GM10266 (cell line): ENCODE data around the gene SUGCT.

Experiments
- DNase-seq: peaks from one replicate; pipeline ENCODE4 v3.0.0; 2012; ENCODE audit errors: extremely low spot score
- TF ChIP-seq, protein P1 (sequence below): IDR thresholded peaks from 2 replicates; pipeline ENCODE4 v1.5.1; 2012; ENCODE audit warnings: mild to moderate bottlenecking, low read depth; ENCODE audit not compliant: control insufficient read depth, insufficient read depth; ENCODE audit errors: missing control alignments

The SUGCT gene

DNA sequence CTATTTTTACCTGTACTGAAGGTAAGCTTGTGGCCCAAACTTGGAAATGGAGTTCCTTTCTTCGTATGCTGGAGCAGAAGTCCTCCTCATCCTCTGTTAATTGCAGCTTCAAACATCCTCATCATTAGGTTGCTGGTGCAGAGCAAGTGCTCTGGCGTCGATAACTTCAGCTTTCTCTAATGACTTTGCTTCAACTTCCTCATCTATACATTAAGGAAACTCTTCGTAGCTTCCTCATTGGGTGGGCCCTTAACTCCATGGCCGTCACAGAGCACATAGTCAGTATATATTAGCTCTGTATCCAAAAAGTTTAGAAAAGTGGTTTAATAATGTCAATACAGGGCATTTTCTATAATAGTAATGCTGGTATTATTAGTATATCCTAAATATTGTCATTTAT, 447.7 kb downstream of the SUGCT start:
- TF ChIP-seq, protein P1, sequence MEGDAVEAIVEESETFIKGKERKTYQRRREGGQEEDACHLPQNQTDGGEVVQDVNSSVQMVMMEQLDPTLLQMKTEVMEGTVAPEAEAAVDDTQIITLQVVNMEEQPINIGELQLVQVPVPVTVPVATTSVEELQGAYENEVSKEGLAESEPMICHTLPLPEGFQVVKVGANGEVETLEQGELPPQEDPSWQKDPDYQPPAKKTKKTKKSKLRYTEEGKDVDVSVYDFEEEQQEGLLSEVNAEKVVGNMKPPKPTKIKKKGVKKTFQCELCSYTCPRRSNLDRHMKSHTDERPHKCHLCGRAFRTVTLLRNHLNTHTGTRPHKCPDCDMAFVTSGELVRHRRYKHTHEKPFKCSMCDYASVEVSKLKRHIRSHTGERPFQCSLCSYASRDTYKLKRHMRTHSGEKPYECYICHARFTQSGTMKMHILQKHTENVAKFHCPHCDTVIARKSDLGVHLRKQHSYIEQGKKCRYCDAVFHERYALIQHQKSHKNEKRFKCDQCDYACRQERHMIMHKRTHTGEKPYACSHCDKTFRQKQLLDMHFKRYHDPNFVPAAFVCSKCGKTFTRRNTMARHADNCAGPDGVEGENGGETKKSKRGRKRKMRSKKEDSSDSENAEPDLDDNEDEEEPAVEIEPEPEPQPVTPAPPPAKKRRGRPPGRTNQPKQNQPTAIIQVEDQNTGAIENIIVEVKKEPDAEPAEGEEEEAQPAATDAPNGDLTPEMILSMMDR: no peak
- DNase-seq: no peak

DNA sequence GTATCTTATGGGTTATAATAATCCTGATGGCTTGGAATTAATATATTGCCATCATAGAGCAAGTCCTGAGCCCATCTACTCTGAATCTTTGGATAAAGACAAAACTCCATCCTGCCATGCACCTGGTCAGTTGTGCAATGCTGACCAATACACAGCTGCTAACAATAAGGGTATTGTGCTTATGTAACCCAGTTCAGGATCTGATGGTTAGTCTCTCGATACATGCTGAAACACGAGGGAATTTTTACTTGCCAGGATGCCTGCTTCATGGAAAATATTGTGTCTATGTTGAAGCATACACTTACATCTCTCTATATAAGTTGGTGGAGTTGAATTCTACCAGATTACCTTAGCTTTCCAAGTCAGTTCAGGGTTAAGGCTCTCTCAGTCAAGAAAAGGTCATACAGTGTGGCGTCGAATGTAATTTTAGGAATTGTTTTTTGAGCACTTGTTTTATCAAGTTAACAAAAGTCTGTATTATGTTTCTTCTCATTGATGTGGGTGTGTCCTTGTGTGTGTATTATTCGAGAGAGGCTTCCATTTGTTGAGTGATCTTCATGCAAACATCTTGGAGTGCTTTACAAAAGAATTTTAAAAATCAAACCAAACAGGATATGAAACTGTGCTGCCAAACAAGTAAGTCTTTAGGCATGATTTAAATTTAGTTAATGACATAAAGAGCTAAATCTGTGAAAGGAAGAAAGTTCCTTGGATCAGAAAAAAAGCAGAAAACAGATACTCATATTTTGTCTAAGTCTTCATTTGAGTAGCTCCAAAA, 449.1 kb downstream of the SUGCT start:
- DNase-seq: no peak

DNA sequence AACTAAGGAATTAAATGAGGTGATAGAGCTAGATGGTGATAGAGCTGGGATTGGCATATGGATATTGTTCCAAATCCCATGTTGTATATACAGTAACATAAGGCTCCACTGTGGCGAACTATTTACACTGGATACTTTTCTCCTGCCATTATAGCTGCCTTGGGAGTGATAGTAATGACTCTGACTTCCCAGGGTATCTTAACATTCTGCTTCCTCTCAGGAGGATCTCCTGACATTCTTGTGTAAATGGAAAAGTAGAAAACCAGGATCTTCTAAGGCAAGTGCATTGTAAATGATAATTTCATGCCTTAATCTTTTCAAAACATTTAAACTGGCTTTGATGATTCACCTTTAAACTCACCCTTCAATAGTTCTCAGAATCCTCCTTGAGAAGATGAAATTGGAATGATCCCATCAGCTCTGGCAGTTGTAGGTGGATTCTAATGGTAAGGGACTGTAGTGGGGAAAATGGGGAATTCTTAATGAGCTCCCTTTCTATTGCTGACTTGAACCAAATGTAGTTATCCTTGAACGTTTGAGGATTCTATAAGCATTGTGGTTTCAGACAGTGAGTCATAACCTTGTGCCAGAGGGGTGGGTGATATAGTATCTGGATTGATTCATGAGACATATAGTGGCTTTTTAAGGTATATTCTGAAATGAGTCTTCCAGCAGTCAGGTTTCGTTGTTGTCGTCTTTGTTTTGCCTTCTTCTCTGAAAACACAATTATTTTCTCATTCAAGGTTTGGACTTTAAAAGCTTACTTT, 450.0 kb downstream of the SUGCT start:
- DNase-seq: no peak
- TF ChIP-seq, protein P1: no peak

More for the DNA sequence above, 449.1 kb downstream of the SUGCT start:
- TF ChIP-seq, protein P1: no peak

DNA sequence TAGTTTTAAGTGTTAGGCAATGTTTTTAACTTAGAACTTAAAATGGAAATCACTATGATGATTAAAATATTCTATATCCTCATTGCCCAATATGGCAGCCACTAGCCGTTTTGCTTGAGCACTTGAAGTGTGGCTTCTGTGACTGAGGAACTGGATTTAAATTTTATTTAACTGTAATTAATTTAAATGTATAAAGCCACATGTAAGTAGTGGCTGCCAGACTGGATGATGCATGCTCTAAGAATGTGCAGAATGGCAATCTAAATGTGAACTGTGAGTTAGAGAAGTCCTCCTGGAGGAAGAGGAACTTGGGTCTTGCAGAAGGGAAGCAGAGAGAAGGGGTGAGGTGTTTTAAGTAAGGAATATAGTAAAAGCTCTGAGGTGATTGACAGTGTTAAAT, 451.4 kb downstream of the SUGCT start:
- TF ChIP-seq, protein P1: no peak
- no peak for DNase-seq

DNA sequence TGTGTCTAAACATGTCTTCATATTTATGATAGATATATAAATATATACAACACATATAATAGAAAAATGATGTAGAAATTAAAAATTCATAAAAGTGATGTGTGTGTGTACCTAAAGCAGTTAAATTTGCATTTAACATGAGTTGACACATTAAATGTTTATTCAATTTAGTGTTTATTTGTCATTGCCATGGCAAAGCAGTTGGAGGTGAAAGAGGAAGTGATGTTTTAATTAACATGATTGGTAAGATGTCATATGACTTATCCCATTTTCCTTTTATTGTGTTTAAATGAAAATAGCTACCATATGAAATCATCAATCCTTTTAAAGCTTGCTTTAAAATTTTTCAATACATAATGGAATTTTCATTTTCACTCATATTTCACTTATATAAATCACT, 452.6 kb downstream of the SUGCT start:
- TF ChIP-seq, protein P1: no peak
- no peak for DNase-seq

DNA sequence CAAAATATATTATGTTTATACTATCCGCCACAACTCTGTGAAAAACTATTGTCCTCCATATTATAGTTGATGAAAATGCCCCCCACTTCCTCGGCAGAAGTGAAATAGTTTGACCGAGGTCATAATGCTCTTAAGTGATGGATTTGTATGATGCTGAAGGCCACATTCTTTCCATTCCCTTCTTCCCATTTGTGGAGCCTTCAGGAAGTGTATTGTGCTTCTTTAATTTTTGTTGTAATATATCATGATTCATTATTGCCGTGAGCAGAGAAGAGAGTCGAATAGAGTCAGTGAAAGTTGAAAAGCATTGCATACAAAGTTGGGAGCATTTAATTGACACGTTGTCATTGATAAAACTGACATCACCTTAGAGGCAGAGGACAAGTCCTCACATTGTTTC, 460.3 kb downstream of the SUGCT start:
- no peak for DNase-seq
- TF ChIP-seq, protein P1: no peak

DNA sequence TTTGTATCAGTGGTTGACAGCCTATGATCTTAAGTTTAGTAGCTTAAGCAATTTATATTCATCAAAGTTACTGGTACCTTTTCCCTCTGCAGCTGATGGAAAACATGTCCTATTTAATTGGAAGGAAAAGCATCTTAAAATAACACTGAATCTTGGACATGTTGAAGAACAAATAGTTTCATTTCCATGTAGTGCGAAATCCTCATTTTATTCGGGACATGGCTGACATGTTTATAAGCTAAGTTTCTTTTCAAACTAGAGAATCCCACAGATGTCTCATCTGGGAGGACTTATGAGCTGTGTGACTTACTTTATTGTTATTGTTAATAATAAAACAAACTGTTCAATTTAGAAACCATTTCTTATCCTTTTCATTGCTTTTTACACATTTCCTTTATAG, 461.0 kb downstream of the SUGCT start:
- TF ChIP-seq, protein P1: no peak
- no peak for DNase-seq
